ENCODE results near the gene PAFAH2.

Gene PAFAH2

DNA sequence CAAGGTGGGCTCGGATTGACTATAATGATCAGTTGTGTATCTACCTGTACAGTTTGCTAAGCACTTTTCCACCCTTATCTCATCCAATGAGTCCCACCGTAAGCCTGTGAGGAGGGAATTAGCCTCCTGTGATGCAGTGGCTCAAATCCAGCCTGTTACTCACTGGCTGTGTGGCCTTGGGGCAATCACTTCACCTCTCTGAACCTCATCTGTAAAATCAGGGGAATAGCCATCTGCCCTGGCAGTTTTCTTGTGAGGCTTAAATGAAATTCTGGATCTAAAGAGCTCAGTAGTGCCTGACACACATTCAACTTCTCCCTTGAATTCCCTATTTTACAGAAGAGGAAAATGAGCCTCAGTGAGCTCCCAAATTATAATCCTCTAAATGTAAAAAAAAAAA, 16.3 kb upstream of the PAFAH2 start:
- no peak for DNase-seq (ENCODE audit: low read depth in 2 of 2)

- no peak for DNase-seq (ENCODE audit: low read depth in 2 of 2)
Observed at GRCh38 chr1:26012864-26013263, 15.0 kb upstream of the PAFAH2 start.

GRCh38 chr1:26010825-26011224, 13.0 kb upstream of the PAFAH2 start:
- DNase-seq (ENCODE audit: low read depth in 2 of 2): no peak

DNA sequence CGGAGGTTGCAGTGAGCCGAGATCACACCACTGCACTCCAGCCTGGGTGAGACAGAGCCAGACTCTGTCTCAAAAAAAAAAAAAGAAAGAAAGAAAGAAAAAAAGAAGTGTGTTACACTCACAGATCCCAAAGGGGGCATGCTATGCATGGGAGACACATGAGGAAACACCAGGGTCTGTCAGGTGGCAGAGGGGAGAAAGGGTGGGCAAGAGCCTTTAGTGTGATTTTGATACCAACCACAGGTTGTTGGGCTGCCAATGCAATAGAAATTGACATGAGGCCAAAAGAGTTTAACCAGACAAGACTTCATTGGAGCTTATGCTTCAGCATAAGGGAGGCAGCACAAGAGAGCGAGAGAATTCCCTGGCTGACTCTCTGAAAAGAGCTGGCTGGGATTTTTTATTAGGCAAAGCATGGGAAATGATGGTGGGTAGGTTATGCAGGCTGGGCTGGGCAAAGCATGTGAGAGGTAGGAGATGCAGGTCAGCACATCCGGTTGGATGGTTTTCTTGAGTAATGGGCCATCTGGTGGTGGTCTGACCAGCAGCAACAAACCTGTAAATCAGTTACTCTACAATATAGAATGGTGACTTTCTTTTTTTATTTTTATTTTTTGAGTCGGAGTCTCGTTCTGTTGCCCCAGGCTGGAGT, 12.1 kb upstream of the PAFAH2 start:
- no peak for DNase-seq (ENCODE audit: low read depth in 2 of 2)

- no peak for DNase-seq (ENCODE audit: low read depth in 2 of 2)
Observed at GRCh38 chr1:26006710-26007109, 8.8 kb upstream of the PAFAH2 start.

DNA sequence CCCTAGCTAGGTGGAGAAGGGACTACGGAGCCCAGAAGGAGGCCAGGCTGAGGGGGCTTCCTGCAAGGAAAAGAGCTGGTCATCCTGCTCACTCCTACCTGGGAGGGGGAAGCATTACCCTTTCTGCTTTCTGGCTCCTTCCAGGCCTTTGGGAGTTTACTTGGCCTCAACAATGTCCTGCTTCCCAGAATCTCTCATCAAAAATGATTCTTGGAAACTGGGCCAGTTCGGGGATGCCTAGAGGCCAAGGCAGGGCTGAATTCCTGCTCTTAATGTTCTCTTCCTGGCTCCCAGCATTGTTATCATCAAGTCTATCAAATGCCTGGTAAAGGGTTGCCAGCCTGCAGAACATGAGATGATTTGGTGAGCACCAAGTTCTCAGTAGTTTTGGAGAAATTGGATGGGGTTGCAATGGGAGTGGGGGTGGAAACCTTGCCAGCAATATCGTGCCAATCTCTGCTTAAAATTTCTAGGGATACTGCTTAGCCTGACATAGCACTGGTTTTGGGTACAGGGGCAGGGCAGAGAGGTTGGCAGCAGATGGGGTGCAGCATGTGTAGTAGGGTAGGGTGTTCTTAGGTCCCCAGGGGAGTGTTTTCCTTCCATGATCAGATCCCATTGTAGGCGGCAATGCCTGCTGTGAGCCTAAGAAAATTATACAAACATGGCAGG, 7.7 kb upstream of the PAFAH2 start:
- DNase-seq (ENCODE audit: low read depth in 2 of 2): no peak

DNA sequence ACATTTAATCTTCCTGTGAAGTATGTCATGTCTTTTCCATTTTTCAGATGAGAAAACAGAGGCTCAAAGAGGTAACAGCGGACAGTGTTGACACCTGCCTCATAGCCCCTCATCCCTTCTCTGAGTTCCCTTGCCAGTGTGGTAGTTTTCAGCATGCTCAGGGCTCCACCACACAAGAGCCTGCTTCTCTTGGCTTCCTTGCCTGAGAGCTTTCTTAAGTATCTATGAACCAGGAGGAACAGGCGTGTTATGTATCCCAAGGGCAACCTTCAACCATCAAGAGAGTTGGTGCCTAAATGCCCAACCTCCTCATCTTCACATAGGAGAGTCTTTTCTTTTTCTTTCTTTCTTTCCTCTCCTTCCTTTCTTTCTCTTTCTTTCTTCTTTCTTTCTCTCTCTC, 5.9 kb upstream of the PAFAH2 start:
- no peak for DNase-seq (ENCODE audit: low read depth in 2 of 2)

GRCh38 chr1:26003262-26003661, 5.4 kb upstream of the PAFAH2 start:
- no peak for DNase-seq (ENCODE audit: low read depth in 2 of 2)

DNA sequence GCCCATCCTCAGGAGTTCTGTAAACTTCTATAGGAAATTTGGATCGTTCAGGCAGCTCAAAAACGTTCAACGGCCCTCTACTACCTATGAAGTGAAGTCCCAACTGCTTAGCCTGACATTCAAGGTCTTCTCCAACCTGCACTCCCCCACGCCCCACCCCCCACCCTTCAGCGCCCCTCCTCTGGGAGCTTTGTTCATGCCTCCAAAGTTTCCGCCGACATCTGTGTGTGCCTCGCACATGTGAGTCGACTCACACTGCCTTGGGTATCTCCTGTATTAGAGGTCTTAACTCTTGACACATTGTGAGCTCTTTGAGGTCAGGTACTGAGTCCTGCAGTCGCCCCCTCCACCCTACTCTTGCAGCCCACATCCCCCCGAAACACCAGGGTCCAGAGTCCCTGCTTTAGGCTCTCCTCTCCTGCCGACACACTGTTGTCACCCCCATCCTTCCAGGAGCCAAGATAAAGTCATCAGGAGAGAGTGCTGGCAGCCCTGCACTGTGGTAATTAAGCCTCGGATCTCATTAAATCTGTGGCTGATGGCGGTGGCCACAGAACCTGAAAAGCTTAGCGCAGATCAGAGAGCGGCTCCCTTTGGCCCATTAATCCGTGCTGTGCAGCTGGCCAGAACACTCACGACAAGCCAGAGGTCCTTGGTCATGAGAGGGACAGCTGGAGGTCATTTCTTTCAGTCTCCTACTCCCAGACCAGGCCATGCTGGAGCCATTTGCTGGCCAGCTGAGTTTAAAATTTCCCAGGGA, 1.4 kb upstream of the PAFAH2 start:
- DNase-seq (ENCODE audit: low read depth in 2 of 2): no peak

GRCh38 chr1:25996966-25997827, 666 bp downstream of the PAFAH2 start:
- DNase-seq (ENCODE audit: low read depth in 2 of 2): no peak

DNA sequence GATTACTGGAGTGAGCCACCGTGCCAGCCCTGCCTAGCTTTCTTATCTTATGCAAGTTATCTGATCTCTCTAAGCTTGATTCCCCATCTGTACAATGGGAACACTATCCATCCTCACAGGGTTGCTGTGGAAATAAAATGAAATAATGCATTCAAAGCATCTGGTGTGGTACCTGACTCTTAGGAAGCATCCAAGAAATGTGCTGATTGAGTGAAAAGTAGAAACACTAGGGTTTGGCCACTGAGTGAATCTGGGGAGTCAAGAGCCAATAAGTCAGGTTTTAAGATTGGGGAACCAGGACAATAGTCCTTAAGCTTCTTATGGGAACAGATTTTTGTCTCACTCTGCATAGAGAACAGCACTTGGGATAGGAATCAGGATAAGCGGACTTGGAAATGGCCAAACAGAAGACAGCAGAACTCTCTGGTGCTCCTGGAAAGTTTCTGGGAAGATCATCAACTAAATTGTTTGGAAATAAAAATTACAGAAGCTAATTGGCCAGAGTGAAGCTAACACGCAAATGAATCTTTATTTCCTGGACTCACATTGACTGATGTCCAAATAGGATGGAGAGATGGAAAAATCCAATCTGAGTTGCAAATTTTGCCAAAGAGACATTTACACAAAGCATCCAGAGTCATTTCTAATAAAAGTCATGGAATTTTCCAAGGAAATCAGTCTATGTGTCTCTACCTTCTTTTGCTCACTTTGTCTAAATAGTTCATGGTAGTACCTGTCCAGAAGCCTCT, 3.3 kb downstream of the PAFAH2 start:
- no peak for DNase-seq (ENCODE audit: low read depth in 2 of 2)

- DNase-seq (ENCODE audit: low read depth in 2 of 2): no peak
Observed at GRCh38 chr1:25993197-25993951, 4.5 kb downstream of the PAFAH2 start.

GRCh38 chr1:25992689-25993171, 5.1 kb downstream of the PAFAH2 start:
- no peak for DNase-seq (ENCODE audit: low read depth in 2 of 2)

DNA sequence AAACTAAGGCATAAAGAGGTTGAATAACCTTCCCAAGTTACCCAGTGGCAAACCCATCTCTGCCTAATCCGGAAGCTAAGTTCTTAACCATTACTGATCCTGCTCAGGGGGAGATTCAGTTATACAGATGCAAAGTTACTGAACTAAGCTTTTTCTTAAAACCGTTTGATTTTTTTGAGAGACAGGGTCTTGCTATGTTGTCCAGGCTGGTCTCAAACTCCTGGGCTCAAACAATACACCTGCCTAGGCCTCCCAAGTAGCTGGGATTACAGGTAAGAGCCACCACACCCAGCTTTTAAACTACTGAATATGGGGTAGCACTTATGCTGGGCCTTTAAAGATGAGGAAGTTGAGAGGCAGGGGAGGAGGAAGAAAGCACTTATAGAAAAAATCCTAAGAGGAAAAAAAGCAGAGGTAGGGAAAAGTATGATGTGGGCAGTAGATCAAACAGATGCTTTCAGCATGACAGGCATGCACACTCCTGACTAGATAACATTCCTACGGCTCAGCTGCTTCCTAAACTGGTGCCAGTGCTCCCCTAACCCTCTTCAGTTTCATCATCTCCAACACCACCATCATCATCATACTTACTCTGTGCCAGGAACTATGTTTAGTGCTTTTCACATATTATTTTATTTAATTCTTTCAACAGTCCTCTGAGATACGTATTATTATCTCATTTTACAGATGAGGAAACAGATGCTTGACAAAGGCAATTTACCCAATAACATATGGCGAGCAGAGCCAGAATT, 5.8 kb downstream of the PAFAH2 start:
- DNase-seq (ENCODE audit: low read depth in 2 of 2): no peak

DNA sequence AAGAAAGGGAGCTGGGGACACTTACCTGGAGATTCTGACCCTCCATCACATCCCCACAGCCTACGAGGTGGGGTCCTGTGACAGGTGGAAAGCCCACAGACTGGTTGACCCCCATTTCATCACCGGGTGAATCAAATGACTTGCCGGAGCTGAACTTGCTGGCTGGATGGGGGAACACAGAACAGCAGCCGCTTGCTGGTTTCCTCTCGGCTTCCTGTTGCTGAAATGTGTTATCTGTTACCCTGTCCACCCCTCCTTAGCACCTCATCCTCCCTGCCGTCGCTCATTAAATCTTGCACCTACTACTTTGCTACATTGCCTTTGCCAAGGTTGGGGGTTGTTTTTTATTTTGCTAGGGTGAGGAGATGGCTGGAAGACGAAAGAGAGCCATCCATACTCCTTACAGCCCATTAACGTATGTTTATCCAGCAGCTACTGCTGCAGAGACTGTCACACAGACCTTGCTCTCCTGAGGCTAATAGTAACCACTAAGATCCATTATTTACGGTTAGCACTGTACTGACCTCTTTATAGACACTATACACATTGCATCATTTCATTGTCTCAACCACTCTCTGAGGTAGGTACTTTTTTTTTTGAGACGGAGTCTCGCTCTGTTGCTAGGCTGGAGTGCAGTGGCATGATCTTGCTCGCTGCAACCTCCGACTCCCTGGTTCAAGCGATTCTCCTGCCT, 7.0 kb downstream of the PAFAH2 start:
- peak; percentile 27 to 29 for DNase-seq (ENCODE audit: low read depth in 2 of 2)

- DNase-seq (ENCODE audit: low read depth in 2 of 2): no peak
Observed at GRCh38 chr1:25990251-25990650, 7.6 kb downstream of the PAFAH2 start.

GRCh38 chr1:25989440-25990234, 8.2 kb downstream of the PAFAH2 start:
- no peak for DNase-seq (ENCODE audit: low read depth in 2 of 2)

GRCh38 chr1:25987951-25988350, 9.9 kb downstream of the PAFAH2 start:
- DNase-seq (ENCODE audit: low read depth in 2 of 2): no peak

Measured in stimulated activated CD8-positive, alpha-beta memory T cell treated with anti-CD3 and anti-CD28 coated beads, Interleukin-7, amount 100 ng/mL, for 4 hours (primary cell).